GM18907 (cell line): ENCODE data around the gene PTPRT.

Experiments
- ATAC-seq: cut with Tn5 transposase; IDR thresholded peaks from one replicate; pipeline ENCODE4 v1.9.1; 2021; ENCODE audit warnings: mild to moderate bottlenecking, moderate library complexity; ENCODE audit not compliant: unreplicated experiment

Gene PTPRT

DNA sequence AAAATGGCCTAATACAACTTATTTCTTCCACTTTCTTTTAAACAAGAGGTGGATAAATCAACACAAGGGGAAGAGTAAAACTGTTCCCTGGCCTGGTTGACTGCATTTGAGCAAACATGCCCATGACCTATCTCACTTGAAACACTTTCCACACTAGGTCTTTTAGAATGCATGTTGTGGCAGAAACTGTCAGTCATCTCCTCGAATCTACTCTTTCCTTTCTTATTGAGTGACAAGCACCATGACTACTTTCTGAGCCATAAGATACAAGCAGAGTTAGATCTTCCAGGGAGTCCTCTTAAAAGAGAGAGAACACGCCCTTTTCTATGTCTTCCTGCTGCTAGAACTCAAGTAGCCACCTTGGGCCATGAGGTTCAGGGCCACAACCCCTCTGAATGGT, 66.5 kb downstream of the PTPRT start:
- no peak for ATAC-seq

GRCh38 chr20:43119720-43120119, 70.0 kb downstream of the PTPRT start:
- ATAC-seq: no peak

- ATAC-seq: no peak
These were observed 87.3 kb downstream of the PTPRT start for GRCh38 chr20:43102394-43102793.

DNA sequence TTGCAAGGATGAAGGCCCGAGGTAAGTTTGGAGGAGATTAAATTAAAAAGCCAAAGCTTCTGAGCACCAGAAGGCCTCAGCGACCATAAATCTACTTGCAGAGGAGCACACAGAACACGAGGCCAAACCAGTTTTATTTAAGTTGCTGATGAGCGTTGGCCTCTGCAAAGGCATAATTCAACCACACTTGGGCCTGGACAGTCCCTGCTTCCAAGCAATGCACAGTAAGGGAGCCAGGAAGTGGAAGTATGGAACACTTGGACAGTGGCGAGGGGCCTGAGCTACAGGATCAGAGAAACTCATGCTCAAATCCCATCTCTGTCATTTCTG, 92.8 kb downstream of the PTPRT start:
- ATAC-seq: no peak

DNA sequence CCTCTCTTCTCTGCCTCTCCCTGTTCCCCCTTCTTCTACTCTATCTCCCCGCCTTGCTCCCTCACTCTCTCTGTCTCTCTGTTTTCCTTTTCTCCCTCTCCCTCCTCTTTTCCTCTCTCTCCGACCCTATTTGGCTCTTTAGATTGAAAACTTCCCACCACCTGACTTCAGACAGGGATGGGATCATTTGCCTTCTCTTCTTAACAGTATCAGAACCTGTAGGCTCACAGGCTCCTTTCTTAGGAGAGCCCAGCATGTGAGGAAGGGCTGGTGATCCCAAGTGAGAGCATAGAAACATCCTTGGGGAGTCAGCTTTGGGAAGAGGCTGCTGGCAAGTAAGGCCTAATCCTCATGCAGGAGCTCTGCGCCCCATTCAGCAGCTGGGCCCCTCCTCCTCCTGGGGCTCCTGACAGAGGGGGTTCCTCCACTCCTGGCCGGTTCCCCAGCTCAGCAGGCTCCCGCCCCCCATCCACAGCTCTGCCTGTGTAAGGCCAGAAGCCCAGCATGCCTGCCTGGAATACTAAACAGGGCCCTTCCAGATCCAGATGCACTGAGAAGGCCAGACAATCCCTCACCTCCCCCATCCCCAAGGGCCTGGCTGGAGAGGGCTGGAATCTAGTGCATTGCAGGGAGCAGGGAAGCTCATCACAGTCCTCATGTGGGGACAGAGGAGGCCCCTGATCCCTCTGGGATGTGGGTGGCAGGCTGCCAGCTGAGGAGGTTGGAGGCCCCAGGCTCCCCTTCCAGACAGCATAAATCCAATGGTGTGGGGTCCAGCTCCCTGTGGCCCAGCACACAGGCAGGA, 93.4 kb downstream of the PTPRT start:
- no peak for ATAC-seq

GRCh38 chr20:43095034-43095433, 94.7 kb downstream of the PTPRT start:
- ATAC-seq: no peak

DNA sequence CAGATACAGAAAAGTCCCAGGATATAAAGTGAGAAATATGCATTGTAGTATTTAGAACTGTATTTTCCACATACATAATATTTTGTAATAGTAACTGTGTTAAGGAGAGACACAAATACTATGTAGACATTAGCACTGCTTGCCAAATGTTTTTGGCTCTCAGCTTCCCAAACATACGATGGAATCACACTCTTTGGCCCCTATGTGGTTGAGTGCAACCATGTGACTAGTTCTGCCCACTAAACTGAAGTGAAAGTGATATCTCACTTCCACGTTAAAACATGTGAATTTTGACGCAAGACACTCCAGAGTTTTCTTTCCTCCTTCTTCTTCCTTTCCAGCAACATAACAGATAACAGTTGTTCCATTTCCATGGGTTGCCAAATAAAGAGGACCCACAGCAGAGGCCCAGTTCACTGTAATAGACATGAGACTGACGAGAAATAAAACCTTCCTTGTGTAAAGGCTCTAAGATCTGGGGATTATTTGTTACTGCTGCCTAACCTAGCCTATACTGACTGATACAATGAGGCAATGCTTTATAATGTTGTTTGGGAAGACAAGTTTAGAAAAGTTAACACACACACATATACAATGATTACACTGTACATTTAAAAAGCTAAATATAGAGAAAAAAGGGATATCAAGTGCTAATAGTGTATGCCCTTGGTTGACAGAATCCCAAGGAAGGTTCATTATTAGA, 97.2 kb downstream of the PTPRT start:
- no peak for ATAC-seq

GRCh38 chr20:43068482-43068881, 121.2 kb downstream of the PTPRT start:
- ATAC-seq: no peak

GRCh38 chr20:43066125-43066524, 123.6 kb downstream of the PTPRT start:
- no peak for ATAC-seq

GRCh38 chr20:43065299-43065698, 124.4 kb downstream of the PTPRT start:
- ATAC-seq: no peak

DNA sequence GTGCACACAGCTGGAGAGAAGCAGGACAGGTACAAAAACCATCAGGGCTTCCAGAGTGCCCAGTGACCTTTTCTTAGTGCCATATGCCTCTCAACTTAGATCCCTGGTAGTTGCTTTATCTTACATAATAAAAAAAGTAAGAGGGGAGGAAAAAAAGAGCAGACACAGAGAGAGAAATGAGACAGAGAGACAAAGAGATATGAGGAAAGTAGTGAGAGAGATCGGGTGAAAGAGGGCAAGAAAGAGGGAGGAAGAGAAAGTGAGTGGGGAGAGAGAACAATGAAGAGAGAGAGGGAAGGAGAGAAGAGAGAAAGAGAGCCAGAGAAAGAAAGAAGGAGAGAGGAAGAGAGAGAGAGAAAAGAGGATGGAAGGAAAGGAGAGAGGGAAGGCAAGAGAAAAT, 131.6 kb downstream of the PTPRT start:
- no peak for ATAC-seq

GRCh38 chr20:43057317-43057716, 132.4 kb downstream of the PTPRT start:
- ATAC-seq: no peak

- ATAC-seq: no peak
These were observed 134.4 kb downstream of the PTPRT start for GRCh38 chr20:43055181-43055884.

DNA sequence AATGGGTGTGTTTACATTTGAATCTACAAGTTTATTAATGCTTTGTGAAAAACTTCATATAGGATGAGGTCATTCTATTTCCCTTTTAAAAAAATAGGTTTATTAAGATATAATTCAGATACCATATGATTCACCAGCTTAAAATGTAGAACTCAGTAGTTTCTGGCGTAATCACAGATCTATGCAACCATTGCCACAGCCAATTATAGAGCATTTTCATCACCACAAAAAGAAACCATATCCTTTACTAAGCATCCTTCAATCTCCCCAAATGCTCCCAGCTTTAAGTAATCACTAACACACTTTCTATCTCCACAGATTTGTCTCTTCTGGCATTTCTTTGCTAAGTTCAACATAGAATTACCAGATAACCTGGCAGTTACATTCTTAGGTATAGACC, 137.2 kb downstream of the PTPRT start:
- ATAC-seq: no peak

DNA sequence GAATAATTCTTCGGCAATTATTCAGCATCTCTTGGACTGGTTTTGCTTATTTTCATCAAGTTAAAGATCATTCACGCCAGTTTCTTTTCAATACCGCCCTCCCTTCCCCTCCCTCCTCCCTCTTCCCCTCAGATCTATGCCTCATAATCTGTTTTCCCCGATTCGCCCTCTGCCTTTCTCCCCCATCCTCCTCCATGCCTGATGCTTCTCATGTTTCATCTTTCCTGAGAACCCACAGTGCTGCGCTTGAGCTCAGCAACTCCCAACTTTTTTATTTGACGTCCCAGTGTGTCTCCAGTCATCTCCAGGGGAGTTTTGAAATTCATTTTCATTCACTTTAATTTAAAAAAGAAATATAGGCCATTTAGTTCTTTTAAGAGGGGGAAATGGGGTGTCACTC, 142.7 kb downstream of the PTPRT start:
- ATAC-seq: no peak

- no peak for ATAC-seq
These were observed 145.8 kb downstream of the PTPRT start for GRCh38 chr20:43043887-43044286.

DNA sequence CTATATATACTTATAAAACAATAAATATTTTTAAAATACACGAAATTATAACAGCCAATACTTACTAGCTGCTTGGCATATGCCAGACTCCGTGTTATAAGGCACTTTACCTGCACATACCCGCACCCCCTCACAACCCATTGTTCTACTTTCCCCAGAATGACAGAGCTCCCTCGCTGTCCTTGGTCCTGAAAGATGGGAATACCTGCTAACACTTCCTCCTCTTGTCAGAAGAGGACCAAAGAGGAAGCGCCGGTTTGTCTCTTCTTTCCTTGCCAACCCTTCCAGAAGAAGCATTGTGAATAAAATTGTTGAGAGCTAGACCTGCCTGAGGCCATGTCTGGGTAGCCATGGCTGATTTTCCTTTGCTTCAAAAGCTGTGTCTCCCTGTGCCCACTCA, 149.3 kb downstream of the PTPRT start:
- ATAC-seq: no peak

DNA sequence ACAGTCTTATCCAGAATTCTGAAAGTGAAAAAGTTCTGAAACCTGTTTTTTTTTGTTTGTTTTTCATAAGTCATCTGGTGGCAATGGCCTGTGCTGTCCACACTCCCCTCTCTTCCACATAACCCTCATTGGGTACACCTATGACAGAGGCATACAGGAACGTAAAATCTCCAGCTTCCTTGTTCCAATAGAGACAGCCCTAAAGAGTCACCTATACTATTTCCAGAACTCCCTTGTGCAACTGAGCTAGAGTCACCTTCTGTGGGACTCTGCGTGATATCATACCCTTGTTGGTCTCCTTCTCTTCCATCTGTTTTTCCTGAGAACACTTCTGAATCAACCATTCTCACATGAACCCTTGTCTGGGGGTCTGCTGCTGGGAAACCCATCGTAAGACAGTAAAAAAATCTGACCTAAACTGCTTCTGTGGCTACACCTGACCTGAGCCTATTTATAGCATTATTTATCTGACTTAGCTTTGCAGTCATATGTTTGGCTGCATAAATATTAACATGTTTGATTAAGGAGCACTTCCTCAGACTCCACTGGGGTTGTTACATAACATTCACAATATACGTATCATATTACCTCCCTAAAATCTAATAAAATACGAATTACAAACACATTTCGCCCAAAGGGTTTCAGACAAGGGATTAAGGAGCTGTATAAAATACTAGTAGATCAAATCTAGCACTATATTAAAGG, 151.9 kb downstream of the PTPRT start:
- ATAC-seq: no peak

DNA sequence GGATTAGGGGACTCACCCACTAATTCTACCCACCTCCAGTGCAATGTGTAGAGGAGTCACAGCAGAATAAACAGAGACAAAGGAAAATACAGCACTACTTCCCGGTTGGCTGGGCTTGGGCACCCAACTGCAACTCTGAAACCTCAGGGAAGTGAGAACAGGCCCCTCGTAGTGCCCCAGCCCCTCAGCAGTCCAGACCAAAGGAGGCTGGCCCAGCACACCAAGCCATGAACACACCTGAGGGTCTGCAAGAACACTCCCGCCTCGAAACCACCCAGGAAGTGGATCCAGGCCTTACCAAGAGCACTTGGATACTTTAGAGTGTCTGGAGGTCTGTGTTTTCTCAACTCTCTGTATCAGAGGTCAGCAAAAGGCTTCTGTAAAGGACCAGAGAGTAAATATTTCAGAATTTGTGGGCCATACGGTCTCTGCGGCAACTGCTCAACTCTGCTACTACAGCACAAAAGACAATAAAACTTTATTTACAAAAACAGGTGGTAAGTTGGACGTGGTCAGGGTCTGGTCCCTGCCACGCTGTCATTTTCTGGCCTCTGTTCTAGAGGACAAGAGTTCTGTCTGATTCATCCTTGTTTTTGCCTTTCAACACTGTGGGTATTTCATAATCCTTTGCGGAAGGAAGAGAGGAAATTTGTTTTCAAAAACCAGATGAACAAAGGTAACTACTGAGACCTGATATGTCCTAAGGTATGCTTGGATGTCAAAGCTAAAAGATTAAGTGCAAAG, 154.6 kb downstream of the PTPRT start:
- ATAC-seq: no peak

- ATAC-seq: no peak
These were observed 157.2 kb downstream of the PTPRT start for GRCh38 chr20:43032459-43032858.

- ATAC-seq: no peak
These were observed 160.5 kb downstream of the PTPRT start for GRCh38 chr20:43029176-43029575.
